H9 (cell line): ENCODE results near the gene MLST8. TPM values are rescaled to one million over a fixed set of nuclear protein-coding genes. Genes with fewer than 3 reads are reported as not detected.

Source experiments
- DNase-seq: peaks from one replicate; pipeline ENCODE4 v3.0.0-alpha.2; 2017
- H2AFZ ChIP-seq: one replicate; pipeline ENCODE4 v1.6.1; 2013; ENCODE audit warnings: mild to moderate bottlenecking, low read length, control low read depth, moderate library complexity
- H2AK5ac ChIP-seq: 2 replicates; pipeline ENCODE4 v1.6.1; 2013; ENCODE audit warnings: low read length, control low read depth, mixed read lengths; ENCODE audit not compliant: insufficient read length
- H2BK120ac ChIP-seq: one replicate; pipeline ENCODE4 v1.6.1; 2013; ENCODE audit warnings: low read depth, mild to moderate bottlenecking, low read length, control low read depth, inconsistent platforms; ENCODE audit not compliant: poor library complexity, severe bottlenecking
- H2BK12ac ChIP-seq: 2 replicates; pipeline ENCODE4 v1.6.1; 2013; ENCODE audit warnings: low read length, control low read depth, mixed read lengths, low read depth; ENCODE audit not compliant: insufficient read length
- H2BK15ac ChIP-seq: 2 replicates; pipeline ENCODE4 v1.6.1; 2013; ENCODE audit warnings: low read depth, low read length, control low read depth
- H2BK20ac ChIP-seq: one replicate; pipeline ENCODE4 v1.6.1; 2013; ENCODE audit warnings: low read depth, mild to moderate bottlenecking, low read length, control low read depth, inconsistent platforms; ENCODE audit not compliant: poor library complexity, severe bottlenecking
- H2BK5ac ChIP-seq: 2 replicates; pipeline ENCODE4 v1.6.1; 2013; ENCODE audit warnings: low read length, control low read depth, mixed read lengths; ENCODE audit not compliant: insufficient read length
- H3K14ac ChIP-seq: 2 replicates; pipeline ENCODE4 v1.6.1; 2013; ENCODE audit warnings: low read length, control low read depth; ENCODE audit not compliant: insufficient read depth
- H3K18ac ChIP-seq: 2 replicates; pipeline ENCODE4 v1.6.1; 2013; ENCODE audit warnings: low read depth, mild to moderate bottlenecking, mixed read lengths, low read length, control low read depth; ENCODE audit not compliant: insufficient read length
- H3K23ac ChIP-seq: 2 replicates; pipeline ENCODE4 v1.6.1; 2013; ENCODE audit warnings: low read length, control low read depth, mixed read lengths, low read depth; ENCODE audit not compliant: insufficient read length
- H3K23me2 ChIP-seq: 2 replicates; pipeline ENCODE4 v1.6.1; 2013; ENCODE audit warnings: low read depth, mild to moderate bottlenecking, mixed read lengths, low read length, control low read depth; ENCODE audit not compliant: insufficient read length, poor library complexity, severe bottlenecking
- H3K27ac ChIP-seq: 2 replicates; pipeline ENCODE4 v1.5.1; 2013; ENCODE audit warnings: low read length, control low read depth, mixed read lengths, low read depth; ENCODE audit not compliant: insufficient read length
- H3K27me3 ChIP-seq: 2 replicates; pipeline ENCODE4 v1.6.1; 2013; ENCODE audit warnings: low read length, control low read depth, inconsistent platforms; ENCODE audit not compliant: insufficient read depth
- H3K4ac ChIP-seq: 2 replicates; pipeline ENCODE4 v1.6.1; 2013; ENCODE audit warnings: low read depth, mild to moderate bottlenecking, control low read depth, inconsistent platforms, low read length, moderate library complexity
- H3K4me1 ChIP-seq: 2 replicates; pipeline ENCODE4 v1.6.1; 2013; ENCODE audit warnings: low read length, control low read depth, inconsistent platforms; ENCODE audit not compliant: insufficient read depth
- H3K4me2 ChIP-seq: 2 replicates; pipeline ENCODE4 v1.6.1; 2013; ENCODE audit warnings: low read length, control low read depth, mixed read lengths; ENCODE audit not compliant: insufficient read length, insufficient read depth
- H3K56ac ChIP-seq: 2 replicates; pipeline ENCODE4 v1.6.1; 2013; ENCODE audit warnings: low read depth, mild to moderate bottlenecking, mixed read lengths, low read length, control low read depth; ENCODE audit not compliant: insufficient read length
- H3K79me1 ChIP-seq: 2 replicates; pipeline ENCODE4 v1.6.1; 2013; ENCODE audit warnings: low read depth, mild to moderate bottlenecking, moderate library complexity, low read length, control low read depth, inconsistent platforms; ENCODE audit not compliant: insufficient read depth, poor library complexity, severe bottlenecking
- H3K79me2 ChIP-seq: 2 replicates; pipeline ENCODE4 v1.6.1; 2013; ENCODE audit warnings: low read length, control low read depth, inconsistent platforms; ENCODE audit not compliant: insufficient read depth
- H3K9ac ChIP-seq: 2 replicates; pipeline ENCODE4 v1.6.1; 2013; ENCODE audit warnings: low read length, control low read depth, mixed read lengths; ENCODE audit not compliant: insufficient read length; ENCODE audit errors: extremely low read depth
- H3K9me3 ChIP-seq: one replicate; pipeline ENCODE4 v1.6.1; 2013; ENCODE audit warnings: low read depth, low read length, inconsistent platforms; ENCODE audit not compliant: control insufficient read depth
- H3T11ph ChIP-seq: one replicate; pipeline ENCODE4 v1.6.1; 2013; ENCODE audit warnings: mild to moderate bottlenecking, low read length, control low read depth, inconsistent platforms
- H4K20me1 ChIP-seq: one replicate; pipeline ENCODE4 v1.6.1; 2013; ENCODE audit not compliant: control insufficient read depth, insufficient read length, insufficient read depth
- H4K5ac ChIP-seq: 2 replicates; pipeline ENCODE4 v1.6.1; 2013; ENCODE audit warnings: low read depth, mild to moderate bottlenecking, mixed read lengths, low read length, control low read depth; ENCODE audit not compliant: insufficient read length
- H4K8ac ChIP-seq: replicated peaks from 2 replicates; pipeline ENCODE4 v1.6.1; 2013; ENCODE audit warnings: low read length, control low read depth, mixed read lengths, low read depth; ENCODE audit not compliant: insufficient read length
- H4K91ac ChIP-seq: 2 replicates; pipeline ENCODE4 v1.6.1; 2013; ENCODE audit warnings: low read depth, mild to moderate bottlenecking, moderate library complexity, mixed read lengths, low read length, control low read depth; ENCODE audit not compliant: insufficient read length
- H3K27ac Mint-ChIP-seq, 3 experiments: 2 replicates in 2 of 3; 3 replicates in 1 of 3; pipeline ENCODE4 v1.8.0; 2020 to 2021; ENCODE audit warnings: mixed read lengths in 3 of 3, mild to moderate bottlenecking in 1 of 3, moderate library complexity in 1 of 3
- H3K27me3 Mint-ChIP-seq: 2 replicates; pipeline ENCODE4 v1.8.0; 2021; ENCODE audit warnings: low read depth, mild to moderate bottlenecking, moderate library complexity, mixed read lengths
- H3K36me3 Mint-ChIP-seq, 3 experiments: 2 replicates in 2 of 3; 3 replicates in 1 of 3; pipeline ENCODE4 v1.8.0; 2020 to 2021; ENCODE audit warnings: low read depth in 3 of 3, mixed read lengths in 3 of 3; ENCODE audit not compliant: insufficient read depth in 1 of 3
- H3K4me1 Mint-ChIP-seq, 2 experiments: 2 replicates each; pipeline ENCODE4 v1.8.0; 2020; ENCODE audit warnings: mixed read lengths in 2 of 2
- H3K4me3 Mint-ChIP-seq, 2 experiments: 2 replicates in 1 of 2; 3 replicates in 1 of 2; pipeline ENCODE4 v1.8.0; 2020 to 2021; ENCODE audit warnings: mild to moderate bottlenecking in 2 of 2, mixed read lengths in 2 of 2, moderate library complexity in 1 of 2
- H3K9me3 Mint-ChIP-seq, 2 experiments: 2 replicates in 1 of 2; 3 replicates in 1 of 2; pipeline ENCODE4 v1.8.0; 2020; ENCODE audit warnings: mild to moderate bottlenecking in 2 of 2, mixed read lengths in 2 of 2, moderate library complexity in 1 of 2
- WGBS: extraction: QIAGEN DNeasy Blood & Tissue Kit; methylation state at CpG from one replicate; pipeline ENCODE4 v1.1.7; 2013; ENCODE audit warnings: missing lambda C conversion rate, low lambda C conversion rate, mixed read lengths; ENCODE audit not compliant: insufficient read length; ENCODE audit errors: extremely low coverage; 5-methylcytosine and 5-hydroxymethylcytosine counted together
- total RNA-seq: library from RNA; stranded (reverse); gene quantifications from 2 replicates; pipeline ENCODE4 v1.2.1, GENCODE V29; 2021
- TF ChIP-seq, protein P1 (sequence below): fragments of 200-600 bp; sonication (generic); conservative IDR thresholded peaks from 3 replicates; pipeline ENCODE4 v1.8.0; 2021; ENCODE audit warnings: antibody characterized with exemption, mild to moderate bottlenecking

The MLST8 gene
- total RNA-seq, 1 experiment from 2014 or later = 74.5 TPM

DNA sequence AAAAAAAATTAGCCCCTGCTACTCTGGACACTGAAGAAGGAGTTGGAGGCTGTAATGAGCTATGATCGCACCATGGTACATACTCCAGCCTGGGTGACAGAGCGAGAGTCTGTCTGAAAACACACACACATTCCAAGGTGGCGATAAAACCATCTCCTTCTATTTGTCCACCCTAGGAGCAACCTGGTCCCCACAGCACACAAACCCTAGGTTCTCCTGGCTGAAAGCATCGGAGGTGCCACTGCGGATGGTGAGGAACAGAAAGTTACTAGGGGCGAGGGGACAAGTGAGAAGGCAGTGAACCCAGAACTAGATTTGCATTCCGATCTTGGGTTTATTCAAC lies 47.5 kb downstream of the MLST8 start:
- peaks cover 40 to 68% (median 58%) of the 10 kb centered on the region in 3 experiments for H3K36me3 Mint-ChIP-seq
- no peak for DNase-seq
- H3K9ac ChIP-seq = no peak overlapping the region

More for the DNA sequence above, 47.5 kb downstream of the MLST8 start:
- Histone ChIP-seq H3K9me3 (no peaks in the 10 kb centered on the region), H3K56ac (no peak overlapping the region), H3K27ac (no peak overlapping the region), H2BK12ac (no peak overlapping the region), H2BK20ac (no peak overlapping the region), H2BK120ac (no peak overlapping the region), H4K20me1 (peaks cover 1% of the 10 kb centered on the region), H4K5ac (no peak overlapping the region), H4K91ac (no peak overlapping the region), H2AFZ (no peak overlapping the region), H2AK5ac (no peak overlapping the region), H4K8ac (no peak overlapping the region), H3K79me2 (no peaks in the 10 kb centered on the region; the same call in 1 of the 2 replicates), H3K23ac (no peak overlapping the region), H3K23me2 (peaks cover 4% of the 10 kb centered on the region), H3K14ac (no peak overlapping the region), H3K4me2 (no peak overlapping the region), H3K4me1 (no peaks in the 10 kb centered on the region), H2BK15ac (no peak overlapping the region), H2BK5ac (no peak overlapping the region), H3T11ph (no peak overlapping the region), H3K27me3 (no peaks in the 10 kb centered on the region), H3K18ac (no peak overlapping the region), H3K4ac (no peak overlapping the region), H3K79me1 (no peaks in the 10 kb centered on the region)
- Mint-ChIP-seq H3K9me3 (no peaks in the 10 kb centered on the region), H3K4me3 (peak overlapping the region in 1 of 2 experiments; percentile 68; a peak in 2 of 5 replicates), H3K27ac (peak overlapping the region in 1 of 3 experiments; percentile 87; a peak in 2 of 7 replicates), H3K27me3 (no peaks in the 10 kb centered on the region), H3K4me1 (peaks cover 13 to 20% of the 10 kb centered on the region in 2 experiments)
- TF ChIP-seq, protein P1, sequence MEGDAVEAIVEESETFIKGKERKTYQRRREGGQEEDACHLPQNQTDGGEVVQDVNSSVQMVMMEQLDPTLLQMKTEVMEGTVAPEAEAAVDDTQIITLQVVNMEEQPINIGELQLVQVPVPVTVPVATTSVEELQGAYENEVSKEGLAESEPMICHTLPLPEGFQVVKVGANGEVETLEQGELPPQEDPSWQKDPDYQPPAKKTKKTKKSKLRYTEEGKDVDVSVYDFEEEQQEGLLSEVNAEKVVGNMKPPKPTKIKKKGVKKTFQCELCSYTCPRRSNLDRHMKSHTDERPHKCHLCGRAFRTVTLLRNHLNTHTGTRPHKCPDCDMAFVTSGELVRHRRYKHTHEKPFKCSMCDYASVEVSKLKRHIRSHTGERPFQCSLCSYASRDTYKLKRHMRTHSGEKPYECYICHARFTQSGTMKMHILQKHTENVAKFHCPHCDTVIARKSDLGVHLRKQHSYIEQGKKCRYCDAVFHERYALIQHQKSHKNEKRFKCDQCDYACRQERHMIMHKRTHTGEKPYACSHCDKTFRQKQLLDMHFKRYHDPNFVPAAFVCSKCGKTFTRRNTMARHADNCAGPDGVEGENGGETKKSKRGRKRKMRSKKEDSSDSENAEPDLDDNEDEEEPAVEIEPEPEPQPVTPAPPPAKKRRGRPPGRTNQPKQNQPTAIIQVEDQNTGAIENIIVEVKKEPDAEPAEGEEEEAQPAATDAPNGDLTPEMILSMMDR = no peak
- no CpG with 5 or more reads among the region's 7 CpGs for WGBS
